Suprapubic skin (tissue), 4 donors: Measurements from ENCODE around the gene CEACAM16. TPM values are rescaled to one million over a fixed set of nuclear protein-coding genes. Genes with fewer than 3 reads are reported as not detected.

Experiments
- DNase-seq, 2 donors: peaks; one replicate each; pipeline ENCODE4 v3.0.0-alpha.2; 2019; ENCODE audit warnings: low spot score in 2 of 2
- H3K27ac ChIP-seq: fragments of 200-600 bp; sonication (generic); one replicate; pipeline ENCODE4 v1.5.1; 2019
- H3K27me3 ChIP-seq: fragments of 200-600 bp; sonication (generic); one replicate; pipeline ENCODE4 v1.5.1; 2019
- H3K36me3 ChIP-seq: fragments of 200-600 bp; sonication (generic); one replicate; pipeline ENCODE4 v1.5.1; 2019
- H3K4me1 ChIP-seq: fragments of 200-600 bp; sonication (generic); one replicate; pipeline ENCODE4 v1.5.1; 2019
- H3K4me3 ChIP-seq: fragments of 200-600 bp; sonication (generic); one replicate; pipeline ENCODE4 v1.5.1; 2019; ENCODE audit warnings: mild to moderate bottlenecking
- H3K9me3 ChIP-seq: fragments of 200-600 bp; sonication (generic); one replicate; pipeline ENCODE4 v1.5.1; 2019
- CTCF ChIP-seq, 2 donors: fragments of 200-600 bp in 1 of 2; fragments of 450-650 bp in 1 of 2; sonication (generic) in 1 of 2; IDR thresholded peaks; one replicate each; pipeline ENCODE4 v1.5.1; 2016 to 2019; ENCODE audit warnings: antibody characterized with exemption in 2 of 2, mild to moderate bottlenecking in 1 of 2, moderate library complexity in 1 of 2
- EP300 ChIP-seq: sonication (generic); formaldehyde crosslinking; IDR thresholded peaks from one replicate; pipeline ENCODE4 v1.6.1; 2017; ENCODE audit warnings: antibody characterized with exemption
- POLR2A ChIP-seq, 2 donors: fragments of 450-650 bp; IDR thresholded peaks; one replicate each; pipeline ENCODE4 v1.6.1; 2017; ENCODE audit warnings: antibody characterized with exemption in 2 of 2, mild to moderate bottlenecking in 2 of 2, moderate library complexity in 2 of 2
- POLR2AphosphoS5 ChIP-seq, 3 donors: sonication (generic); formaldehyde crosslinking; IDR thresholded peaks; one replicate each; pipeline ENCODE4 v1.6.1; 2017; ENCODE audit warnings: antibody characterized with exemption in 3 of 3
- WGBS: methylation state at CpG from one replicate; pipeline ENCODE4 v1.1.5; 2018; 5-methylcytosine and 5-hydroxymethylcytosine counted together
- total RNA-seq, 4 donors: library from RNA; depleted of rRNA; stranded (reverse); fragments of >200 nt; gene quantifications; one replicate each; pipeline ENCODE4 v1.1.0, GENCODE V29; 2016

The CEACAM16 gene, protein sequence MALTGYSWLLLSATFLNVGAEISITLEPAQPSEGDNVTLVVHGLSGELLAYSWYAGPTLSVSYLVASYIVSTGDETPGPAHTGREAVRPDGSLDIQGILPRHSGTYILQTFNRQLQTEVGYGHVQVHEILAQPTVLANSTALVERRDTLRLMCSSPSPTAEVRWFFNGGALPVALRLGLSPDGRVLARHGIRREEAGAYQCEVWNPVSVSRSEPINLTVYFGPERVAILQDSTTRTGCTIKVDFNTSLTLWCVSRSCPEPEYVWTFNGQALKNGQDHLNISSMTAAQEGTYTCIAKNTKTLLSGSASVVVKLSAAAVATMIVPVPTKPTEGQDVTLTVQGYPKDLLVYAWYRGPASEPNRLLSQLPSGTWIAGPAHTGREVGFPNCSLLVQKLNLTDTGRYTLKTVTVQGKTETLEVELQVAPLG
- total RNA-seq: not detected

GRCh38 chr19:44698492-44699201 is at the start of gene CEACAM16:
Gene CEACAM16 (plus strand): TSS chr19:44699151. CDS start chr19:44701457, 2,306 bp downstream.
- Histone ChIP-seq H3K36me3 (no peaks in the 10 kb centered on the region), H3K27ac (no peak within 1 kb of the TSS), H3K27me3 (peaks cover 5% of the 10 kb centered on the region), H3K4me1 (no peaks in the 10 kb centered on the region), H3K4me3 (no peak within 1 kb of the TSS), H3K9me3 (no peaks in the 10 kb centered on the region)
- no peak for DNase-seq
- no peak for TF ChIP-seq CTCF (IDR thresholded peaks at IDR 0.05)
- WGBS: 86% methylated on average over 10 of the region's 13 CpGs

GRCh38 chr19:44649578-44650145 is 49.3 kb upstream of the CEACAM16 start:
- no peaks in the 10 kb centered on the region for H3K27me3 ChIP-seq
- DNase-seq: no peak
- no peaks in the 10 kb centered on the region for H3K4me1 ChIP-seq
- no peak overlapping the region for H3K27ac ChIP-seq
- no peaks in the 10 kb centered on the region for H3K9me3 ChIP-seq
- WGBS: 86% methylated on average over 9 of the region's 15 CpGs
- H3K36me3 ChIP-seq: peaks cover 39% of the 10 kb centered on the region
- H3K4me3 ChIP-seq: no peak overlapping the region
- TF ChIP-seq POLR2AphosphoS5 (IDR thresholded peaks at IDR 0.05): no peak
- TF ChIP-seq EP300: no peak
- TF ChIP-seq POLR2A (IDR thresholded peaks at IDR 0.05): no peak
- TF ChIP-seq CTCF (IDR thresholded peaks at IDR 0.05): no peak

- Histone ChIP-seq H3K27ac (no peak overlapping the region), H3K36me3 (peaks cover 47% of the 10 kb centered on the region), H3K4me1 (no peaks in the 10 kb centered on the region), H3K4me3 (no peak overlapping the region), H3K9me3 (no peaks in the 10 kb centered on the region), H3K27me3 (no peaks in the 10 kb centered on the region)
- TF ChIP-seq POLR2A (IDR thresholded peaks at IDR 0.05) (no peak), CTCF (IDR thresholded peaks at IDR 0.05) (no peak), POLR2AphosphoS5 (IDR thresholded peaks at IDR 0.05) (no peak), EP300 (no peak)
- WGBS: 87% methylated on average over 5 of the region's 5 CpGs
- no peak for DNase-seq
Observed at GRCh38 chr19:44653343-44653742, 45.6 kb upstream of the CEACAM16 start.

DNA sequence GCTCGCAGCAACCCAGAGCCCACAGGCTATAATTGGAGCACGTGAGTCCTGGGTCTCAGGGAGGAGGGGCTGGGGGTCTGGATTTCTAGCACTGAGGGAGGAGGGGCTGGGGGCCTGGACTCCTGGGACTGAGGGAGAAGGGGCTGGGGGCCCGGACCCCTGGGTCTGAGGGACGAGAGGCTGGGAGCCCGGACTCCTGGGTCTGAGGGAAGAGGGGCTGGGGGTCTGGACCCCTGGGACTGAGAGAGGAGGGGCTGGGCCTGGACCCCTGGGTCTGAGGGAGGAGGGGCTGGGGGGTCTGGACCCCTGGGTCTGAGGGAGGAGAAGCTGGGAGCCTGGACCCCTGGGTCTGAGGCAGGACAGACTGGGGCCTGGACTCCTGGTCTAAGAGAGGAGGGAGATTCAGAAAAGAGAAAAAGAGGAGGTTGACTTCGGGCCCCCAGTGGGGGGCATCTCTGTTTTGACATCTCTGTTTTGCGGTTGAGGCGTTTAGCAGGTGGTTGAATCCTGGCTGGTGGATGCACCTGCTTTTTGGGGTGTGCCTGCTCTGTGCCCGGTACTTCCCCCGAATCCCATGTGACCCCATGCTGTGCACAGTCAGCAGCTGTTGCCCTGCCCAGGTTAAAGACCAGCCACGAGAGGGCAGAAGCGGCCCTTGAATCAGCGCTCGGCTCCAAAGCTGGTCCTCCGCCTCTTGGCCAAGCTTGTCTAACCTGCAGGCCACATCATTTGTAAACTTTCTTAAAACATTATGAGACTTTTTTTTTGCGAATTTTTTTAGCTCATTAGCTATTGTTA is 44.8 kb upstream of the CEACAM16 start:
- DNase-seq: peak in 1 of 2 donors; percentile 73
- Histone ChIP-seq H3K36me3 (peaks cover 55% of the 10 kb centered on the region), H3K4me3 (no peak overlapping the region), H3K27ac (no peak overlapping the region), H3K4me1 (no peaks in the 10 kb centered on the region), H3K27me3 (no peaks in the 10 kb centered on the region), H3K9me3 (no peaks in the 10 kb centered on the region)
- TF ChIP-seq POLR2AphosphoS5 (IDR thresholded peaks at IDR 0.05): no peak
- peak; percentile 52 to 59 for TF ChIP-seq CTCF (IDR thresholded peaks at IDR 0.05)
- no peak for TF ChIP-seq EP300
- TF ChIP-seq POLR2A (IDR thresholded peaks at IDR 0.05): no peak
- WGBS: 38% methylated on average over 13 of the region's 16 CpGs
